PFSK-1 (cell line): ENCODE data around the gene MRFAP1L1.

Experiments used
- FOXP2 ChIP-seq: optimal IDR thresholded peaks from 2 replicates; pipeline ENCODE3; 2011; ENCODE audit warnings: borderline replicate concordance, control low read depth, inconsistent platforms; ENCODE audit not compliant: insufficient read depth; ENCODE audit errors: extremely low read length, extremely low read depth
- POLR2AphosphoS5 ChIP-seq: IDR thresholded peaks from 2 replicates; pipeline ENCODE4 v1.6.1; 2012; ENCODE audit warnings: low read depth, mild to moderate bottlenecking, control low read depth, low read length, moderate library complexity
- SIN3A ChIP-seq: IDR thresholded peaks from 2 replicates; pipeline ENCODE4 v1.6.1; 2012; ENCODE audit warnings: mild to moderate bottlenecking, low read length, moderate library complexity, borderline replicate concordance; ENCODE audit not compliant: insufficient read depth
- TAF1 ChIP-seq: IDR thresholded peaks from 2 replicates; pipeline ENCODE4 v1.6.1; 2012; ENCODE audit warnings: low read length, control low read depth, borderline replicate concordance; ENCODE audit not compliant: insufficient read depth
- TF ChIP-seq, protein P1 (sequence below), 2 experiments: IDR thresholded peaks; 2 replicates each; pipeline versions ENCODE4 v1.6.1 to v1.8.0; 2011 to 2012; ENCODE audit warnings: low read depth in 2 of 2, low read length in 2 of 2, control low read depth in 1 of 2, inconsistent platforms in 1 of 2, mild to moderate bottlenecking in 1 of 2, moderate library complexity in 1 of 2; ENCODE audit not compliant: insufficient read depth in 1 of 2

Gene MRFAP1L1

DNA sequence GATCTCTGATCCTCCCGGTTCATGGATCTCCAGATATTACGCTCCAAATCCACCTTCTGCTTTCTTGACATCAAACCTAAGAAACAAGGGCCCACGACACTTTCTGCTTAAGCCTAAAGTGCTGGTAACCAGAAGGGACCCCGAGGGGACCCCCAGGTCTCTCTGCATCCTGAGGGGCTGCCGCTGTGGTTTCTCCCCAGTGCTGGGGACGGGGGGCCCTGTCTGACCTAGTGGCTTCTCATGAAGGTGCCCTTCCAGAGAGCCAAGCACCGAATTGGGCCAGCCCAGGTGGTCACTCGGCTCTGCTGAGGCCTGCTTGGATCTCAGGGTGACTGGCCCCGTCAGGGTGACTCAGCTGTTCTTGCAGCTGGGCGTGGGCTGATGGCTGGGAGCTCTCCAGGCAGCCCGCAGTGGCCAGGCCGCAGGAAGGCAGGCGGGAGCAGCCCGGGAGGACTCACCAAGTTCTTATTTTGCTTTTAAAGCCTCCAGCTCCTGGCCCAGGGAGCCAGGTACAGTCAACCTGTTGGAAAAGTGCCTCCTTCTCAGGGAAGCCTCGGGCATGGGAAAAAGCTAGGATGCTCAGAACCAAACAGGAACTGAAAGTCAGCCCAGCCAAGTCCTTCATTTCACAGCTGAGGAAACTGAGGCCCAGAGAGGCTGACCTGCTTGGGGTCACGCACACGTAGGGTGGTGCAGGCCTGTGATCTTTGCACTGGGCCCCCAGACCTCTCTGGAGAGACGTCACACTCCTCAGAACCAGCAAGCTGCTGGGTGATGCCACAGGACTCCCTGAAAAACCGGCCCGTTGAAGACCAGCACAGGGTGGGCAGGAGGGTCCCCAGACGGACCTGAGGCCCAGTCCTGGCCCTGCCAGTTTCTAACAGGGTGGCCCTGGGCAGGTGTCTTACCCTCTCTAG, 23.0 kb upstream of the MRFAP1L1 start:
- TF ChIP-seq FOXP2 (no peak), TAF1 (no peak), POLR2AphosphoS5 (no peak), SIN3A (no peak)
- TF ChIP-seq, protein P1, sequence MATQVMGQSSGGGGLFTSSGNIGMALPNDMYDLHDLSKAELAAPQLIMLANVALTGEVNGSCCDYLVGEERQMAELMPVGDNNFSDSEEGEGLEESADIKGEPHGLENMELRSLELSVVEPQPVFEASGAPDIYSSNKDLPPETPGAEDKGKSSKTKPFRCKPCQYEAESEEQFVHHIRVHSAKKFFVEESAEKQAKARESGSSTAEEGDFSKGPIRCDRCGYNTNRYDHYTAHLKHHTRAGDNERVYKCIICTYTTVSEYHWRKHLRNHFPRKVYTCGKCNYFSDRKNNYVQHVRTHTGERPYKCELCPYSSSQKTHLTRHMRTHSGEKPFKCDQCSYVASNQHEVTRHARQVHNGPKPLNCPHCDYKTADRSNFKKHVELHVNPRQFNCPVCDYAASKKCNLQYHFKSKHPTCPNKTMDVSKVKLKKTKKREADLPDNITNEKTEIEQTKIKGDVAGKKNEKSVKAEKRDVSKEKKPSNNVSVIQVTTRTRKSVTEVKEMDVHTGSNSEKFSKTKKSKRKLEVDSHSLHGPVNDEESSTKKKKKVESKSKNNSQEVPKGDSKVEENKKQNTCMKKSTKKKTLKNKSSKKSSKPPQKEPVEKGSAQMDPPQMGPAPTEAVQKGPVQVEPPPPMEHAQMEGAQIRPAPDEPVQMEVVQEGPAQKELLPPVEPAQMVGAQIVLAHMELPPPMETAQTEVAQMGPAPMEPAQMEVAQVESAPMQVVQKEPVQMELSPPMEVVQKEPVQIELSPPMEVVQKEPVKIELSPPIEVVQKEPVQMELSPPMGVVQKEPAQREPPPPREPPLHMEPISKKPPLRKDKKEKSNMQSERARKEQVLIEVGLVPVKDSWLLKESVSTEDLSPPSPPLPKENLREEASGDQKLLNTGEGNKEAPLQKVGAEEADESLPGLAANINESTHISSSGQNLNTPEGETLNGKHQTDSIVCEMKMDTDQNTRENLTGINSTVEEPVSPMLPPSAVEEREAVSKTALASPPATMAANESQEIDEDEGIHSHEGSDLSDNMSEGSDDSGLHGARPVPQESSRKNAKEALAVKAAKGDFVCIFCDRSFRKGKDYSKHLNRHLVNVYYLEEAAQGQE (IDR thresholded peaks at IDR 0.05; ENCODE audit: insufficient read depth in 1 of 2, low read depth in 2 of 2, low read length in 2 of 2), result no peak

- TF ChIP-seq, protein P1 (IDR thresholded peaks at IDR 0.05; ENCODE audit: insufficient read depth in 1 of 2, low read depth in 2 of 2, low read length in 2 of 2), result no peak
- TF ChIP-seq TAF1, result no peak
- TF ChIP-seq POLR2AphosphoS5, result no peak
- TF ChIP-seq FOXP2, result no peak
- TF ChIP-seq SIN3A, result no peak
Observed at GRCh38 chr4:6731780-6732179, 22.1 kb upstream of the MRFAP1L1 start.

GRCh38 chr4:6731318-6731675, 21.6 kb upstream of the MRFAP1L1 start:
- TF ChIP-seq POLR2AphosphoS5, result no peak
- TF ChIP-seq FOXP2, result no peak
- TF ChIP-seq TAF1, result no peak

DNA sequence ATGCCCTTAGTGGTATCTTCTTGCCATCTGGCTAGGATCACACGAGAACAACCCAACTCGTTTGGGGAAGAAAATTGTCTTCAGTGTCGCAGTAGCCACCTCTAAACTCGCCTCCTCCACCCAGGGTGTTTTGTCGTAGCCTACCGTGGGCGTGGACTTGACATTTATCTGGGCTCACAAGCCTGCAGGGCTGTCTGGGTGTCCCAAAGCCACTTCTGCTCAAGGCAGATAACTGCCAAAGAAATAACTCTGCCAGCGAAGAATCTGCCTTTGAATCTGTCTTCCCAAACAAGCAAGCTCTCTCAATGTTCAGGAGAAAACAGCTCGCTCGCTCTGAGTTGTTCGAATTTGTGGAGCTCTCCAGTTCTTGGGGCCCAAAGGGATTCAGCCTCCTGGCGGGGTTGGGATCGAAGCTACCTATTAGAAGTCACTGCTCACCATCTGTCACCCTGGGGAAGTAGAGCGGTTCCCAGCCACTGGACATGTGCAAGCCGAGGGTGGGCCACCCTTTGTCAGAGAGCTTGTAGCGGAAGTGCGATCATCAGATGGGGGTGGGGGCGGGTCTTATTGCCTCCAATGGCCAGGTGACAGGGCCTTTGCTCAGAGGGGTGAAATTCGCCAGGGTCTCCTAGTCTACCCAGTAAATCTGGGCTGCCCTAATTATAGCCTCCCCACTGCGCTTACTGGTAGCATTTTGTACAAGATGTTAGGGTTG, 21.1 kb upstream of the MRFAP1L1 start:
- TF ChIP-seq SIN3A (no peak), TAF1 (no peak), FOXP2 (no peak), POLR2AphosphoS5 (no peak)
- TF ChIP-seq, protein P1 (IDR thresholded peaks at IDR 0.05; ENCODE audit: insufficient read depth in 1 of 2, low read depth in 2 of 2, low read length in 2 of 2), result no peak

GRCh38 chr4:6728320-6729029, 18.8 kb upstream of the MRFAP1L1 start:
- TF ChIP-seq, protein P1 (IDR thresholded peaks at IDR 0.05; ENCODE audit: insufficient read depth in 1 of 2, low read depth in 2 of 2, low read length in 2 of 2), result no peak
- TF ChIP-seq SIN3A (no peak), TAF1 (no peak), POLR2AphosphoS5 (no peak), FOXP2 (no peak)
